ENCODE measurements around the gene SLC25A40.

- TF ChIP-seq EZH2 (IDR thresholded peaks at IDR 0.05; ENCODE audit: borderline replicate concordance, low read length), result no peak
- TF ChIP-seq CTCF (IDR thresholded peaks at IDR 0.05; ENCODE audit: low read length), result no peak
Measured at GRCh38 chr7:87866089-87866488, 10.1 kb downstream of the SLC25A40 start.
